NT2/D1 (cell line): ENCODE measurements around the gene IWS1.

Experiments
- SUZ12 ChIP-seq: IDR thresholded peaks from 2 replicates; pipeline ENCODE4 v1.6.1; 2011; ENCODE audit not compliant: insufficient read length, insufficient read depth; ENCODE audit errors: extremely low read depth
- YY1 ChIP-seq: IDR thresholded peaks from 2 replicates; pipeline ENCODE4 v1.6.1; 2011; ENCODE audit not compliant: insufficient read length, insufficient read depth
- ZNF274 ChIP-seq: IDR thresholded peaks from 2 replicates; pipeline ENCODE4 v1.6.1; 2011; ENCODE audit warnings: mild to moderate bottlenecking, low read depth, low read length

- TF ChIP-seq YY1 (no peak), ZNF274 (no peak), SUZ12 (no peak)
Observed at GRCh38 chr2:127512362-127512761, 13.9 kb downstream of the IWS1 start.
